ENCODE data around the gene EIF3I.

The EIF3I gene

DNA sequence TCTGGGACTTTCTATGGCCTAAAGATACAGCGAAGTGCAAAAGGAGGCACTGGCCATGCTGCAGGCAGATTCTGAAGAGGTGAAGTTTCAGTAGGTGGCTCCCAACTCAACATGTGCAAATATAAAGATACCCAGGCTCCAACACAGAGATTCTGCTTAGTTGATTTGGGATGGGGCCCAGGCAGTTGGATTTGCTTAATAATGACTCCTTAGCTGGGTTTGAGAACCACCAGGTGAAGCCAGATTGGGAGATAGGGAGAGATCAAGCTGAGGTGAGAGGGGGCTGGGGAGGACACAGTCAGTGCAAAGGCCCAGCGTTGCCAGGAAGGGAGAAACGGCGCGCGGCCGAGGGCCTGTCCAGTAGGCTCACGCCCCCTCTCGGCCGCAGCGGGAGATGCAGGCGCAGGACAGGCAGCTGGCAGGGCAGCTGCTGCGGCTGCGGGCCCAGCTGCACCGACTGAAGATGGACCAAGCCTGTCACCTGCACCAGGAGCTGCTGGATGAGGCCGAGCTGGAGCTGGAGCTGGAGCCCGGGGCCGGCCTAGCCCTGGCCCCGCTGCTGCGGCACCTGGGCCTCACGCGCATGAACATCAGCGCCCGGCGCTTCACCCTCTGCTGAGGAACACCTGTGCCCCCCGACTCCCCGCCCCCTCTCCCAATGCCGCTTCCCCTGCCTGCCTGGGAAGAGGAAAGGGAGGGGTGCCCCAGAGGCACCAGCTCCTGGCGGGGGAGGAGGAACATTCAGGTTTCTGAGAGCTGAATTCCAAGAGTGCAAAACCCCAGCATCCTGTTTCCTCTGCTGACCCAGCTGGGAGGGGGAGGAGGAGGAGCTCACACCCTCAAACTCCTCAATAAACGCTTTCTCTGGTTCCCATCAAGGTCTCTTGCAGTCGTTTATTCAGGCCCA lies 26.0 kb downstream of the EIF3I start:
- peak; percentile 89 for DNase-seq (ENCODE audit: low spot score)
- TF ChIP-seq, protein P1, sequence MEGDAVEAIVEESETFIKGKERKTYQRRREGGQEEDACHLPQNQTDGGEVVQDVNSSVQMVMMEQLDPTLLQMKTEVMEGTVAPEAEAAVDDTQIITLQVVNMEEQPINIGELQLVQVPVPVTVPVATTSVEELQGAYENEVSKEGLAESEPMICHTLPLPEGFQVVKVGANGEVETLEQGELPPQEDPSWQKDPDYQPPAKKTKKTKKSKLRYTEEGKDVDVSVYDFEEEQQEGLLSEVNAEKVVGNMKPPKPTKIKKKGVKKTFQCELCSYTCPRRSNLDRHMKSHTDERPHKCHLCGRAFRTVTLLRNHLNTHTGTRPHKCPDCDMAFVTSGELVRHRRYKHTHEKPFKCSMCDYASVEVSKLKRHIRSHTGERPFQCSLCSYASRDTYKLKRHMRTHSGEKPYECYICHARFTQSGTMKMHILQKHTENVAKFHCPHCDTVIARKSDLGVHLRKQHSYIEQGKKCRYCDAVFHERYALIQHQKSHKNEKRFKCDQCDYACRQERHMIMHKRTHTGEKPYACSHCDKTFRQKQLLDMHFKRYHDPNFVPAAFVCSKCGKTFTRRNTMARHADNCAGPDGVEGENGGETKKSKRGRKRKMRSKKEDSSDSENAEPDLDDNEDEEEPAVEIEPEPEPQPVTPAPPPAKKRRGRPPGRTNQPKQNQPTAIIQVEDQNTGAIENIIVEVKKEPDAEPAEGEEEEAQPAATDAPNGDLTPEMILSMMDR (IDR thresholded peaks at IDR 0.05; ENCODE audit: borderline replicate concordance, control extremely low read depth, extremely low read depth, insufficient read depth, missing control alignments) = peak; percentile 96
- in situ Hi-C loops (cut with MboI; ENCODE audit: low sequenced_read_pairs, unreplicated experiment) = no loop called here

DNA sequence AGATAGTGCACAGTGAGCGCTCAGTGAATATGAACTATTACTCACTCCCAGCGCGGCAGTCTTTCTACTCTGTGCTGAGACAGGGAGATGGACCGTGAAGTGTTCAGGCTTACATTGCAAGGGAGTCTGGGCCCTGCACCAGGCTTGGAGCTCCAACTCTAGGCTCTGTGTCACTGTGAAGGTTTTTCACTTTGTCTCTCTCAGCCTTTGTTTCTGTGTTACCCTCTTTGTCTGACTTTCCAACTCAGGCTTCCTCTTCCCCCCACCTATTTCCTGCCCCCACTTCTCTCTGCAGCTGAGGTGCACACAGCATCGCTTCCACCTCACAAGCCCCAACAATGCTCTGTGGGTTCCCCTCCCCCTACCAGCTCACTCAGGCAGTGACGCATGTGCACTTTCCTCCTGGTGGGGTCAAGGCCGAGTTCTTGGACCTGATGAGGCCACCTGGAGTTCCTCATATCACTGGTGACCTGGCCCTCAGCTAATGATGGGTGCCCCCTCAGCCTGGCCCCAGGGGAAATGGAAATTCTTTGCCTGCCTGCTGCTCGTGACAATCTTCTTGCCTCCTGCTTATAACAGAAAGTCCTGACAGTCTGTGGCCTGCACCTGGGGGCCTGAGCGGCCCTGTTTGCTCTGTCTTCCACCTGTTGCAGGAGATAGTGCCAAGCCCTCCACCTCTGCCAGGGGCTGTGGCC lies 27.8 kb downstream of the EIF3I start:
- peak; percentile 88 for DNase-seq (ENCODE audit: low spot score)
- TF ChIP-seq, protein P1 (IDR thresholded peaks at IDR 0.05; ENCODE audit: borderline replicate concordance, control extremely low read depth, extremely low read depth, insufficient read depth, missing control alignments) = no peak
- in situ Hi-C loops (cut with MboI; ENCODE audit: low sequenced_read_pairs, unreplicated experiment) = no loop called here

DNA sequence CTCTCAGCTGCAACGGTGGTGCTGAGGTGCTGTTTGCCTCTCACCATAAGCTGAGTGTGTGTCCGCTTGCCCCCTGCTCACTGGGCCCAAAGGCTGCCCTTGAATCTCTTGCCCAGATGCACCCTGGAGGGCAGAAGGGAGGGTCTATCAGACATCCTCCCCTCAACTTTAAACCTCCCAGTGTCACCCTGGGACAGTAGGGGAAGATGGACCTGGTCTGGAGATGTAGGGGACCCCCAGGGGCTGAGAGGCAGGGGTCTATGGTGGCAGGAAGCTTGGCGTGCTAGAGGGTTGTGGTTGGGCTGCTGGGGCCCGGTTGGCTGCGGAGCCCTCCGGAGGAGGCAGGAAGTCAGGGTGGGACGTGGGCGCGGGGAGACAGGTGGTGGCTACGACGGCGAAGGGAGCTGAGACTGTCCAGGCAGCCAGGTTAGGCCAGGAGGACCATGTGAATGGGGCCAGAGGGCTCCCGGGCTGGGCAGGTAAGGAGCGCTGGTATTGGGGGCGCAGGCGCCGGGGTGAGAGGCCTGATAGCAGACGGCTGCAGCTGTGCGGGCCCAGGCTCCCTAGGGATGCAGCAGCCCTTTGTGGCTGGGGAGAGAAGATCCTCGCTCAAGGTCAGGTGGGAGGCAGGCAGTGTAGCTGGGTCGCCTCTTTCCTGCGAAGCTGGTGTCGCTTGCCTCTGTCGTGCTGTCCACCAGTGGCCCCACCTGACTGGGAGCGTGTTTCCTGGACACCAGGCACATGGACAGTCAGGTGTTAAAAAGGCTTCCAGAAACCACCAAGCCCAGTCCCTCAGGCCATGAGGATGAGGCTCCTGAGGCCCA lies 28.9 kb downstream of the EIF3I start, which contains the start of gene LCK:
TSS of gene LCK (plus strand) at position 373 of the 824 bp plus-strand sequence. CDS start 23,065 bp downstream, outside the sequence.
- TF ChIP-seq, protein P1 (IDR thresholded peaks at IDR 0.05; ENCODE audit: borderline replicate concordance, control extremely low read depth, extremely low read depth, insufficient read depth, missing control alignments) = no peak
- in situ Hi-C loops (cut with MboI; ENCODE audit: low sequenced_read_pairs, unreplicated experiment) = no loop called here
- DNase-seq (ENCODE audit: low spot score) = peak; percentile 71

DNA sequence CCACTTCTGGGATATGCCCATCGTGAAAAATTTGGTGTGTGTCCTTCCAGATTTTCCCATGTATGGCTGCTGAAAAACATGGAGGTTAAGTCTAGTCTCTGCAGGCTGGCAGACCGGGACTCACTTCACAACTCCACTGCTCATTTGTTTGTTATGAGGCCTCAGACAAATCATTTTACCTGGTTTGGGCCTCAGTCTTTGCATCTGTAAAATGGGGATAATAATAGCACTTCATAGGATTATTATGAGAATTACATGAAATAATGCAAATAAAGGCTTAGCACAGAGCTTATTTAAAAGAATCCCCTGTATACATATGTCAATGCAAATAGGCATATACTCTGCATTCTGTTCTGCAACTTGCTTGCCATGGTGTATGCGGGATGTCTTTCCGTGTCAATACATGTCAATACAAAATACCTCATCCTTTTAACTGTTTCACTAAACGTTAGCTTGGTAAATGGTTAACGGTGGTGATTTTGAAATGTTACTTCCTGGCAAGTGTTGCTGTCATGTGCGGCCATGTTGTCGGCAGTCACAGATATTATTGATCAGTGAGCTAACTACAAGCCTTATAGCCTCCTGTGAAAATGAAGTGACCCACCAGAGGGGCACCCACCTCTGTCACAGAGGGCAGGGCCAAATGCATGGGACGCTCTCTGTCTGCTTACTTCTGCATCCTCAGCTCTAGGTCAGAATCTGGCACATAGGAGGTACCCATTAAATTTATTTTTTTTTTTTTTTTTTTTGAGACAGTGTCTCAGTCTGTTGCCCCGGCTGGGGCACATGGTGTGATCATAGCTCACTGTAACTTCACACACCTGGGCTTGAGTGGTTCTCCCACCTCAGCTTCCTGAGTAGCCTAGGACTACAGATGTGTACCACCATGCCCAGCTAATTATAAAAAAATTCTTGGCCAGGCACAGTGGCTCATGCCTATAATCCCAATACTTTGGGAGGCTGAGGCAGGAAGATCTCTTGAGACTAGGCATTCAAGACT lies 33.2 kb downstream of the EIF3I start:
- TF ChIP-seq, protein P1 (IDR thresholded peaks at IDR 0.05; ENCODE audit: borderline replicate concordance, control extremely low read depth, extremely low read depth, insufficient read depth, missing control alignments) = no peak
- DNase-seq (ENCODE audit: low spot score) = no peak
- in situ Hi-C loops (cut with MboI; ENCODE audit: low sequenced_read_pairs, unreplicated experiment) = no loop called here

DNA sequence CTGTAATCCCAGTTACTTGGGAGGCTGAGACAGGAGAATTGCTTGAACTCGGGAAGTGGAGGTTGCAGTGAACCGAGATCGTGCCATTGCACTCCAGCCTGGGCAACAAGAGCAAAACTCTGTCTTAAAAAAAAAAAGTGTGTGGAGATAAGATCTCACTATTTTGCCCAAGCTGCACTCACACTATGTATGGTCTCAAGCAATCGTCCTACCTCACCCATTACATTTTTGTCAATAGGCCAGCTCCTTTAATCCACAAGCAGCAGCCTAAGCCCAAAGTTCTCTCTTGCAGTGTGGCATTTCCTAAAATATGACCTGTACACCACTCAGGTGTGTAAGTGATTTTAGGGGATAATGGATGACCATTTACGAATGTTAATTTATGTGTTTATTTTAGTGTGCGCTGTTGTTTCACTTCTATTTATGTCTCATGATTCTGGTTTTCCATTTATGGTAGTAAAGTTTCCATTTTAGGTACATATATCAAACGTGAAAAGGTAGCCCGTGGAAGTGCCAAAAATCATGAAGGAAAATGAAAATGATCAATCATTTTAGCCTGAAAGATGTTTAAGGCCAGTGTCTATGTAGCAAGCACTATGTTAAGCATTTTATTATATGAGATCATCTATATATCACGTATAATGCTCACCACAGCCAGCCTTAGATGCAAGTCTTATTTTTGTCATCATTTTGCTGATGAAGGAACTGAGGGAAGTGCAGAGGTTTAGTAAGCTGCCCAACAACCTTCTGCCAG lies 34.4 kb downstream of the EIF3I start:
- DNase-seq (ENCODE audit: low spot score) = no peak
- in situ Hi-C loops (cut with MboI; ENCODE audit: low sequenced_read_pairs, unreplicated experiment) = no loop called here
- TF ChIP-seq, protein P1 (IDR thresholded peaks at IDR 0.05; ENCODE audit: borderline replicate concordance, control extremely low read depth, extremely low read depth, insufficient read depth, missing control alignments) = no peak

All from GM13976 (cell line).